ENCODE data around the gene SH3YL1. TPM values are rescaled to one million over a fixed set of nuclear protein-coding genes. Genes with fewer than 3 reads are reported as not detected.

SH3YL1 gene
- total RNA-seq, 3 donors from 2014 or later: 49.5 to 102 (median 92.3) TPM

- H3K4me1 ChIP-seq (ENCODE audit: low read depth): peaks cover 19% of the 10 kb centered on the region
- H3K36me3 ChIP-seq (ENCODE audit: low read depth): peaks cover 4% of the 10 kb centered on the region
- no peak for TF ChIP-seq CTCF (IDR thresholded peaks at IDR 0.05)
- ATAC-seq (peak; percentile 29), DNase-seq (peak in 1 of 3 donors; percentile 6)
- intact Hi-C loops (cut with DNase I, micrococcal nuclease): no loop called here
- no peaks in the 10 kb centered on the region for H3K9me3 ChIP-seq
- no peak overlapping the region for H3K4me3 ChIP-seq
These were observed 21.2 kb upstream of the SH3YL1 start for GRCh38 chr2:284896-285492.

DNA sequence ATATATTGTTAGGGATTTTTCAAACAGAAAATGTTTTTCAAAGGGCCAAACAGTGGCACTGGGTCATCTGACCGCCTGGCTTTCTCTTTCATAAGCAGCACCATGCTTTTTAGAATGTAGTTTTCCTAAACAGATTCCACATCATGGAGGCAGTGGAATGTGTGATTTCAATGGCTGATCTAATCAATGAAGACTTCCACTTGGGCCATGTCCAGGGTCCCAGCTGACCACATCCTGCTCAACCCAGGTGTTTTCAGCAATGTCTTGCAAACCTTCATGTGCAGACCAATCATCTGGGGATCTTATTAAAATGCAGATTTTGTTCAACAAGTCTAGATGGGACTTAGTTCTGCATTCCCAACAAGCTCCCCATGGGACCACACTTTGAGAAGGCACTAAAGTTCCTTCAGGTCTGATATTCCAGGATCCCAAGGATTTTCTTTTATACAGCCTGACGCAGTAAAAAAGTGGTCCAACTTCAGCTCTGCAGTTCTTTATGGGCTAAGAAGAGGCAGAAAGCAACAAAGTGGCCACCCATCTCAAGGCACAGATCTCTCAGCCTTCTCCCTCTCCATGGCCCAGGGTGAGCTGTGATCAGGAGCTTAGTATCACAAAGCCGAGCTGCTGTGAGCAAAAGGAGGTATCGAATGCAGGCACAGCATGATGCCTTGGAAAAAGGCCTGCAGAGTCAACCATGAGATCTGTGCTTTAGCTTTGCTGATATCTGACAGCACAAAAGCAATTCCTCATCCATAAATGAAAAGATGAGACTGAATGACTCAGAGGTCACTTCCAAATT is 20.4 kb upstream of the SH3YL1 start:
- no peak for TF ChIP-seq CTCF (IDR thresholded peaks at IDR 0.05)
- H3K4me1 ChIP-seq (ENCODE audit: low read depth): peaks cover 11% of the 10 kb centered on the region
- intact Hi-C loops (cut with DNase I, micrococcal nuclease): no loop called here
- no peak overlapping the region for H3K4me3 ChIP-seq
- ATAC-seq (no peak), DNase-seq (no peak)
- H3K9me3 ChIP-seq: no peaks in the 10 kb centered on the region
- peaks cover 4% of the 10 kb centered on the region for H3K36me3 ChIP-seq (ENCODE audit: low read depth)

- ATAC-seq (no peak), DNase-seq (no peak)
- intact Hi-C loops (cut with DNase I, micrococcal nuclease): no loop called here
- Histone ChIP-seq H3K4me3 (no peak overlapping the region), H3K4me1 (ENCODE audit: low read depth) (peaks cover 6% of the 10 kb centered on the region), H3K9me3 (no peaks in the 10 kb centered on the region), H3K36me3 (ENCODE audit: low read depth) (peaks cover 4% of the 10 kb centered on the region)
- TF ChIP-seq CTCF (IDR thresholded peaks at IDR 0.05): no peak
These were observed 18.8 kb upstream of the SH3YL1 start for GRCh38 chr2:282371-283263.

DNA sequence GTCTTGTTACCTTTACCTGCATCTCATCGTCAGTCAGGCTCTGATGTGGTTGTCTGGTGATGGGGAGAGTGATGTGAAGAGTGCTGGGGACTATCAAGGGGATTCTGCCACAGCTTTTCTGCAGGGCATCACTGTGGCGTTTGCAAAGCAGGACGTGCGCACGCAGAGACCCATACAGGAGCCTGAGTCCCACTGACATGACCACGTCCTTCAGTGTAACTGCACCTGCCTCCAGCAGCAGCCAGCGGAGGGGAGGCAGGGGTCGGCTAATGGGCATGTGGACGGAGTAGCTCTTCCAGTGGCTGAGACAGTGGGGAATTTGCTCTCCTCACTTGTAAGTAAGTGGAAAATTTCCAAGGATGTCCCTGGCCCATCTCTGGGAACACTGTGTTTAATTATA is 17.5 kb upstream of the SH3YL1 start:
- intact Hi-C loops (cut with DNase I, micrococcal nuclease): no loop called here
- Histone ChIP-seq H3K4me1 (ENCODE audit: low read depth) (no peaks in the 10 kb centered on the region), H3K9me3 (no peaks in the 10 kb centered on the region), H3K36me3 (ENCODE audit: low read depth) (peaks cover 4% of the 10 kb centered on the region), H3K4me3 (no peak overlapping the region)
- TF ChIP-seq CTCF (IDR thresholded peaks at IDR 0.05): no peak
- no peak for DNase-seq
- no peak for ATAC-seq

- H3K9me3 ChIP-seq: no peaks in the 10 kb centered on the region
- TF ChIP-seq CTCF (IDR thresholded peaks at IDR 0.05): no peak
- no peak for DNase-seq
- peaks cover 4% of the 10 kb centered on the region for H3K36me3 ChIP-seq (ENCODE audit: low read depth)
- no peaks in the 10 kb centered on the region for H3K4me1 ChIP-seq (ENCODE audit: low read depth)
- intact Hi-C loops (cut with DNase I, micrococcal nuclease): no loop called here
- ATAC-seq: no peak
- H3K4me3 ChIP-seq: no peak overlapping the region
These were observed 16.8 kb upstream of the SH3YL1 start for GRCh38 chr2:280650-281110.
